ENCODE results near the gene C2orf49.

- TF ChIP-seq GATA2 (IDR thresholded peaks at IDR 0.05; ENCODE audit: low read depth, low read length) (no peak), GATA3 (IDR thresholded peaks at IDR 0.05; ENCODE audit: low read depth, low read length) (no peak)
Measured at GRCh38 chr2:105301646-105302045, 35.7 kb upstream of the C2orf49 start.

Data from SH-SY5Y (cell line).